ENCODE results near the gene CARD19.
A peak's percentile ranks its signal among the peaks of the same experiment; 100 is the strongest.

Gene CARD19

GRCh38 chr9:93053781-93054331 is 42.2 kb upstream of the CARD19 start:
- CTCF ChIA-PET: interaction anchor here (0.5 to 1.8 kb wide), 4 partner anchors 18 to 207 kb away, joined by 3 to 6 read pairs (median 4); no protein-coding TSS in a partner anchor
- no peak overlapping the region for H3K27ac ChIP-seq
- TF ChIP-seq CTCF (conservative IDR thresholded peaks at IDR 0.05; ENCODE audit: low read depth): no peak
- POLR2A ChIA-PET (ENCODE audit: low non-redundant PET): no interaction called here
- no peak for DNase-seq (ENCODE audit: low spot score)

GRCh38 chr9:93054758-93055704 is 41.0 kb upstream of the CARD19 start:
- CTCF ChIA-PET: interaction anchor here (0.7 to 1.8 kb wide), 3 partner anchors 12 to 99 kb away, joined by 3 to 6 read pairs (median 4); no protein-coding TSS in a partner anchor

GRCh38 chr9:93057042-93057702 is 38.8 kb upstream of the CARD19 start:
- TF ChIP-seq CTCF (conservative IDR thresholded peaks at IDR 0.05; ENCODE audit: low read depth): no peak
- ChIA-PET POLR2A (ENCODE audit: low non-redundant PET) (interaction anchor here (0.7 kb wide), 1 partner anchor 38 kb away, joined by 6 read pairs; no protein-coding TSS in a partner anchor), CTCF (no interaction called here)
- no peak for DNase-seq (ENCODE audit: low spot score)
- H3K27ac ChIP-seq: no peak overlapping the region

More at GRCh38 chr9:93054758-93055704, 41.0 kb upstream of the CARD19 start:
- H3K27ac ChIP-seq: no peak overlapping the region
- no peak for DNase-seq (ENCODE audit: low spot score)
- POLR2A ChIA-PET (ENCODE audit: low non-redundant PET): interaction anchor here (0.6 kb wide), 1 partner anchor 724 kb away, joined by 4 read pairs; no protein-coding TSS in a partner anchor
- TF ChIP-seq CTCF (conservative IDR thresholded peaks at IDR 0.05; ENCODE audit: low read depth): no peak

GRCh38 chr9:93057703-93058354 is 38.2 kb upstream of the CARD19 start:
- no peak for DNase-seq (ENCODE audit: low spot score)
- no peak overlapping the region for H3K27ac ChIP-seq
- CTCF ChIA-PET: no interaction called here
- no peak for TF ChIP-seq CTCF (conservative IDR thresholded peaks at IDR 0.05; ENCODE audit: low read depth)
- POLR2A ChIA-PET (ENCODE audit: low non-redundant PET): no interaction called here

- DNase-seq (ENCODE audit: low spot score): peak; percentile 80
- ChIA-PET CTCF (interaction anchor here (0.6 kb wide), 3 partner anchors 54 to 963 kb away, joined by 3 to 4 read pairs (median 3); no protein-coding TSS in a partner anchor), POLR2A (ENCODE audit: low non-redundant PET) (no interaction called here)
- no peak within 1 kb of the TSS for H3K27ac ChIP-seq
- no peak for TF ChIP-seq CTCF (conservative IDR thresholded peaks at IDR 0.05; ENCODE audit: low read depth)
These were observed 37.5 kb upstream of the CARD19 start, which contains the start of gene SUSD3 for GRCh38 chr9:93058355-93059010. Gene SUSD3, plus strand, starts transcription at chr9:93058701. Its CDS starts 42 bp downstream, at chr9:93058743.
